Smooth muscle cell (in vitro differentiated cells): Measurements from ENCODE around the gene ITPRID1. TPM values are rescaled to one million over a fixed set of nuclear protein-coding genes. Genes with fewer than 3 reads are reported as not detected.

Experiments
- DNase-seq: peaks from one replicate; lab custom pipeline; 2025; ENCODE audit not compliant: unreplicated experiment; lab: John Stamatoyannopoulos, UW
- H2AFZ ChIP-seq: fragments of 200-600 bp; sonication (generic); 2 replicates; pipeline ENCODE4 v1.6.0; 2016; ENCODE audit warnings: antibody characterized with exemption, low read depth, mild to moderate bottlenecking
- H3F3A ChIP-seq: fragments of 200-600 bp; sonication (generic); 2 replicates; pipeline ENCODE4 v1.6.0; 2017; ENCODE audit warnings: antibody characterized with exemption, low read depth
- H3K27ac ChIP-seq: fragments of 200-600 bp; sonication (generic); 2 replicates; pipeline ENCODE4 v1.5.1; 2016; ENCODE audit warnings: low read depth, mild to moderate bottlenecking
- H3K27me3 ChIP-seq: fragments of 200-600 bp; sonication (generic); 2 replicates; pipeline ENCODE4 v1.6.1; 2016; ENCODE audit warnings: low read depth, mild to moderate bottlenecking
- H3K36me3 ChIP-seq: fragments of 200-600 bp; sonication (generic); 2 replicates; pipeline ENCODE4 v1.5.1; 2016; ENCODE audit warnings: low read depth
- H3K4me1 ChIP-seq: fragments of 200-600 bp; sonication (generic); 2 replicates; pipeline ENCODE4 v1.5.1; 2016; ENCODE audit warnings: low read depth
- H3K4me2 ChIP-seq: fragments of 200-600 bp; sonication (generic); 2 replicates; pipeline ENCODE4 v1.6.0; 2016; ENCODE audit warnings: mild to moderate bottlenecking
- H3K4me3 ChIP-seq: fragments of 200-600 bp; sonication (generic); 2 replicates; pipeline ENCODE4 v1.5.1; 2016; ENCODE audit warnings: mild to moderate bottlenecking
- H3K79me2 ChIP-seq: fragments of 200-600 bp; sonication (generic); 2 replicates; pipeline ENCODE4 v1.6.0; 2016; ENCODE audit warnings: low read depth, mild to moderate bottlenecking
- H3K9ac ChIP-seq: fragments of 200-600 bp; sonication (generic); 2 replicates; pipeline ENCODE4 v1.6.0; 2016; ENCODE audit warnings: low read depth
- H3K9me3 ChIP-seq: fragments of 200-600 bp; sonication (generic); replicated peaks from 2 replicates; pipeline ENCODE4 v1.5.1; 2016; ENCODE audit warnings: low read depth
- H4K20me1 ChIP-seq: fragments of 200-600 bp; sonication (generic); 2 replicates; pipeline ENCODE4 v1.6.0; 2016; ENCODE audit warnings: low read depth
- CTCF ChIP-seq: fragments of 200-600 bp; sonication (generic); IDR thresholded peaks from 2 replicates; pipeline ENCODE4 v1.5.1; 2017; ENCODE audit warnings: borderline replicate concordance, mild to moderate bottlenecking, antibody characterized with exemption; ENCODE audit not compliant: insufficient read depth, poor library complexity, severe bottlenecking
- WGBS: methylation state at CpG from one replicate; pipeline ENCODE4 v1.1.7; 2016; ENCODE audit warnings: low lambda C conversion rate; 5-methylcytosine and 5-hydroxymethylcytosine counted together
- polyA plus RNA-seq: library from polyadenylated mRNA; unstranded; fragments of >200 nt; fragmentation: Nextera tagmentation; extraction: Ambion mirVana; gene quantifications from 2 replicates; pipeline ENCODE4 v1.2.1, GENCODE V29; 2016
- total RNA-seq: library from RNA; depleted of rRNA; stranded (reverse); fragments of >200 nt; gene quantifications from 2 replicates; pipeline ENCODE4 v1.2.3, GENCODE V29; 2014

ITPRID1 gene
- total and polyA plus RNA-seq, 2 experiments from 2014 or later = not detected

GRCh38 chr7:31652063-31652326 is 138.1 kb downstream of the ITPRID1 start:
- Histone ChIP-seq H3K27ac (no peak overlapping the region), H3K27me3 (peaks cover 13% of the 10 kb centered on the region), H3K4me3 (no peak overlapping the region), H3K9me3 (no peaks in the 10 kb centered on the region), H2AFZ (no peak overlapping the region), H3K4me1 (no peaks in the 10 kb centered on the region), H4K20me1 (no peaks in the 10 kb centered on the region), H3K79me2 (no peaks in the 10 kb centered on the region), H3F3A (no peaks in the 10 kb centered on the region), H3K4me2 (no peak overlapping the region), H3K36me3 (no peaks in the 10 kb centered on the region), H3K9ac (no peak overlapping the region)
- no peak for TF ChIP-seq CTCF
- DNase-seq = no peak

GRCh38 chr7:31663072-31663471 is 149.2 kb downstream of the ITPRID1 start:
- H3K9me3 ChIP-seq = no peaks in the 10 kb centered on the region
- H4K20me1 ChIP-seq = no peaks in the 10 kb centered on the region
- 34% methylated on average over 5 of the region's 5 CpGs for WGBS
- H3K4me1 ChIP-seq = no peaks in the 10 kb centered on the region
- TF ChIP-seq CTCF = no peak
- H3K4me3 ChIP-seq = no peak overlapping the region
- H3F3A ChIP-seq = no peaks in the 10 kb centered on the region
- H3K79me2 ChIP-seq = no peaks in the 10 kb centered on the region
- H3K27me3 ChIP-seq = peaks cover 12% of the 10 kb centered on the region
- no peak overlapping the region for H3K4me2 ChIP-seq
- no peaks in the 10 kb centered on the region for H3K36me3 ChIP-seq
- DNase-seq = no peak
- no peak overlapping the region for H2AFZ ChIP-seq
- no peak overlapping the region for H3K27ac ChIP-seq
- no peak overlapping the region for H3K9ac ChIP-seq

GRCh38 chr7:31664890-31665289 is 151.0 kb downstream of the ITPRID1 start:
- no peaks in the 10 kb centered on the region for H3K4me1 ChIP-seq
- no peak for DNase-seq
- no peak for TF ChIP-seq CTCF
- H3F3A ChIP-seq = no peaks in the 10 kb centered on the region
- H2AFZ ChIP-seq = no peak overlapping the region
- H3K4me3 ChIP-seq = no peak overlapping the region
- no peaks in the 10 kb centered on the region for H4K20me1 ChIP-seq
- no peak overlapping the region for H3K4me2 ChIP-seq
- H3K79me2 ChIP-seq = no peaks in the 10 kb centered on the region
- no peaks in the 10 kb centered on the region for H3K9me3 ChIP-seq
- peaks cover 12% of the 10 kb centered on the region for H3K27me3 ChIP-seq
- no peak overlapping the region for H3K9ac ChIP-seq
- no peaks in the 10 kb centered on the region for H3K36me3 ChIP-seq
- no peak overlapping the region for H3K27ac ChIP-seq

GRCh38 chr7:31665546-31665945 is 151.7 kb downstream of the ITPRID1 start:
- no peaks in the 10 kb centered on the region for H3K4me1 ChIP-seq
- H3K9ac ChIP-seq = no peak overlapping the region
- no peaks in the 10 kb centered on the region for H4K20me1 ChIP-seq
- no peaks in the 10 kb centered on the region for H3K79me2 ChIP-seq
- WGBS = 88% methylated on average over 1 of the region's 1 CpG
- no peak overlapping the region for H3K4me3 ChIP-seq
- no peaks in the 10 kb centered on the region for H3F3A ChIP-seq
- no peaks in the 10 kb centered on the region for H3K9me3 ChIP-seq
- DNase-seq = no peak
- H2AFZ ChIP-seq = no peak overlapping the region
- H3K36me3 ChIP-seq = no peaks in the 10 kb centered on the region
- no peak overlapping the region for H3K27ac ChIP-seq
- TF ChIP-seq CTCF = no peak
- H3K4me2 ChIP-seq = no peak overlapping the region
- peaks cover 12% of the 10 kb centered on the region for H3K27me3 ChIP-seq
